H1 (cell line): Measurements from ENCODE around the gene PAQR4. TPM values are rescaled to one million over a fixed set of nuclear protein-coding genes. Genes with fewer than 3 reads are reported as not detected.

Experiments
- CTCF ChIA-PET: fragments of 300-600 bp; sonication (Branson Sonifier 250); formaldehyde crosslinking; loops from one replicate; lab custom pipeline; 2021; ENCODE audit not compliant: partially characterized antibody; lab: Charles Lee
- POLR2A ChIA-PET: fragments of 300-600 bp; sonication (Branson Sonifier 250); formaldehyde crosslinking; loops from one replicate; lab custom pipeline; 2021; ENCODE audit warnings: inconsistent platforms; ENCODE audit not compliant: partially characterized antibody; lab: Charles Lee
- DNase-seq, 2 experiments: peaks; one replicate each; pipeline versions ENCODE4 v3.0.0 to v3.0.0-alpha.2; 2010 to 2022; ENCODE audit warnings: low spot score in 2 of 2, low read depth in 1 of 2, mixed read lengths in 1 of 2
- FAIRE-seq: peaks from 2 replicates; lab custom pipeline; 2011; peaks lifted over from hg19 to GRCh38; lab: Jason Lieb, UNC
- H2AFZ ChIP-seq: 2 replicates; pipeline ENCODE4 v1.8.1; 2012; ENCODE audit warnings: low read length, inconsistent platforms
- H2AK5ac ChIP-seq: 2 replicates; pipeline ENCODE4 v1.6.1; 2013; ENCODE audit warnings: low read depth, low read length
- H2BK120ac ChIP-seq: replicated peaks from 2 replicates; pipeline ENCODE3; 2013; ENCODE audit warnings: low read depth, low read length, inconsistent platforms
- H2BK12ac ChIP-seq: 2 replicates; pipeline ENCODE4 v1.6.1; 2013; ENCODE audit warnings: low read depth, low read length
- H2BK15ac ChIP-seq: 2 replicates; pipeline ENCODE4 v1.6.1; 2013; ENCODE audit warnings: low read length
- H2BK20ac ChIP-seq: 2 replicates; pipeline ENCODE4 v1.6.1; 2013; ENCODE audit warnings: low read length
- H2BK5ac ChIP-seq: 2 replicates; pipeline ENCODE4 v1.6.1; 2013; ENCODE audit warnings: low read depth, low read length
- H3K14ac ChIP-seq: 2 replicates; pipeline ENCODE4 v1.6.1; 2013; ENCODE audit warnings: inconsistent platforms; ENCODE audit not compliant: insufficient read length
- H3K18ac ChIP-seq: 2 replicates; pipeline ENCODE4 v1.6.1; 2013; ENCODE audit warnings: low read length; ENCODE audit errors: extremely low read depth
- H3K23ac ChIP-seq: 2 replicates; pipeline ENCODE4 v1.6.1; 2013; ENCODE audit warnings: inconsistent platforms; ENCODE audit not compliant: insufficient read length
- H3K23me2 ChIP-seq: 2 replicates; pipeline ENCODE4 v1.6.1; 2013; ENCODE audit warnings: low read depth, low read length
- H3K27ac ChIP-seq: 2 replicates; pipeline ENCODE4 v1.6.1; 2011; ENCODE audit warnings: low read depth, low read length, inconsistent platforms
- H3K27me3 ChIP-seq, 4 experiments: replicated peaks in 1 of 4; 1 replicate in 1 of 4; 2 replicates in 3 of 4; pipeline versions ENCODE4 v1.6.1 to v1.8.1; 2011 to 2013; ENCODE audit warnings: low read length in 3 of 4, mild to moderate bottlenecking in 3 of 4, inconsistent platforms in 2 of 4, mixed read lengths in 2 of 4, moderate library complexity in 1 of 4; ENCODE audit not compliant: control insufficient read depth in 3 of 4, insufficient read depth in 3 of 4; ENCODE audit errors: extremely low read depth in 1 of 4
- H3K36me3 ChIP-seq, 4 experiments: 2 replicates each; pipeline versions ENCODE4 v1.6.1 to v1.8.1; 2011 to 2013; ENCODE audit warnings: mild to moderate bottlenecking in 4 of 4, low read length in 3 of 4, moderate library complexity in 2 of 4, control low read depth in 1 of 4, inconsistent platforms in 1 of 4; ENCODE audit not compliant: insufficient read depth in 4 of 4, control insufficient read depth in 2 of 4
- H3K4ac ChIP-seq: replicated peaks from 2 replicates; pipeline ENCODE3; 2013; ENCODE audit warnings: low read length, low read depth, mixed read lengths, inconsistent platforms; ENCODE audit not compliant: insufficient read length
- H3K4me1 ChIP-seq, 4 experiments: replicated peaks in 1 of 4; 1 replicate in 1 of 4; 2 replicates in 3 of 4; pipeline versions ENCODE4 v1.6.1 to v1.8.1; 2011 to 2013; ENCODE audit warnings: low read length in 3 of 4, inconsistent platforms in 2 of 4, mixed read lengths in 1 of 4; ENCODE audit not compliant: insufficient read depth in 4 of 4, control insufficient read depth in 3 of 4
- H3K4me2 ChIP-seq, 2 experiments: 2 replicates each; pipeline versions ENCODE4 v1.6.1 to v1.8.1; 2011 to 2013; ENCODE audit warnings: low read depth in 2 of 2, low read length in 2 of 2, control low read depth in 1 of 2, inconsistent platforms in 1 of 2, mild to moderate bottlenecking in 1 of 2; ENCODE audit not compliant: insufficient read depth in 1 of 2
- H3K4me3 ChIP-seq, 4 experiments: fragments of 200-600, 300-600 bp in 1 of 4; sonication (generic), shearing (Covaris generic), sonication (Bioruptor Twin) in 1 of 4; 2 replicates each; pipeline versions ENCODE4 v1.5.1 to v1.8.1; 2011 to 2016; ENCODE audit warnings: low read length in 4 of 4, low read depth in 3 of 4, control low read depth in 2 of 4, inconsistent platforms in 2 of 4, mild to moderate bottlenecking in 2 of 4, mixed read lengths in 1 of 4, moderate library complexity in 1 of 4; ENCODE audit not compliant: insufficient read depth in 2 of 4; ENCODE audit errors: extremely low read depth in 1 of 4
- H3K56ac ChIP-seq: replicated peaks from 2 replicates; pipeline ENCODE3; 2013; ENCODE audit warnings: low read depth, mild to moderate bottlenecking, mixed read lengths, low read length, inconsistent platforms; ENCODE audit not compliant: insufficient read length
- H3K79me1 ChIP-seq: 2 replicates; pipeline ENCODE4 v1.6.1; 2013; ENCODE audit warnings: low read depth, low read length, control low read depth
- H3K79me2 ChIP-seq, 2 experiments: 2 replicates each; pipeline versions ENCODE4 v1.6.1 to v1.8.1; 2012 to 2013; ENCODE audit warnings: low read length in 2 of 2, mild to moderate bottlenecking in 2 of 2, inconsistent platforms in 1 of 2; ENCODE audit not compliant: insufficient read depth in 2 of 2, control insufficient read depth in 1 of 2
- H3K9ac ChIP-seq, 4 experiments: replicated peaks in 1 of 4; 1 replicate in 1 of 4; 2 replicates in 3 of 4; pipeline versions ENCODE4 v1.6.1 to v1.8.1; 2011 to 2013; ENCODE audit warnings: low read depth in 3 of 4, low read length in 3 of 4, control low read depth in 2 of 4, mild to moderate bottlenecking in 2 of 4, moderate library complexity in 2 of 4, inconsistent platforms in 1 of 4; ENCODE audit errors: extremely low read depth in 1 of 4
- H3K9me3 ChIP-seq, 2 experiments: 2 replicates each; pipeline versions ENCODE4 v1.6.1 to v1.8.1; 2012 to 2013; ENCODE audit warnings: mild to moderate bottlenecking in 2 of 2, moderate library complexity in 2 of 2, control low read depth in 1 of 2, inconsistent platforms in 1 of 2, low read depth in 1 of 2, low read length in 1 of 2, mixed read lengths in 1 of 2; ENCODE audit not compliant: insufficient read depth in 2 of 2
- H4K20me1 ChIP-seq, 2 experiments: replicated peaks in 1 of 2; 2 replicates each; pipeline versions ENCODE3 to v1.8.1; 2011 to 2013; ENCODE audit warnings: inconsistent platforms in 2 of 2, low read length in 2 of 2, mild to moderate bottlenecking in 1 of 2; ENCODE audit not compliant: insufficient read depth in 2 of 2, control insufficient read depth in 1 of 2
- H4K5ac ChIP-seq: 2 replicates; pipeline ENCODE4 v1.6.1; 2013; ENCODE audit warnings: low read length, low read depth, mixed read lengths, inconsistent platforms; ENCODE audit not compliant: insufficient read length
- H4K8ac ChIP-seq: 2 replicates; pipeline ENCODE4 v1.8.0; 2013; ENCODE audit warnings: mild to moderate bottlenecking, moderate library complexity, low read length, inconsistent platforms; ENCODE audit not compliant: insufficient read depth; ENCODE audit errors: extremely low read depth
- H4K91ac ChIP-seq: replicated peaks from 2 replicates; pipeline ENCODE3; 2013; ENCODE audit warnings: low read length, mixed read lengths, inconsistent platforms; ENCODE audit not compliant: insufficient read length
- BCL11A ChIP-seq, 2 experiments: IDR thresholded peaks; one replicate each; pipeline ENCODE4 v1.6.1; 2011; ENCODE audit warnings: low read depth in 2 of 2, low read length in 2 of 2, mild to moderate bottlenecking in 2 of 2
- BRCA1 ChIP-seq: IDR thresholded peaks from 2 replicates; pipeline ENCODE4 v1.6.1; 2012; ENCODE audit warnings: low read depth, low read length, improper control_type of control experiment
- GABPA ChIP-seq: IDR thresholded peaks from 2 replicates; pipeline ENCODE4 v1.6.1; 2011; ENCODE audit warnings: mild to moderate bottlenecking, low read length, moderate library complexity, borderline replicate concordance; ENCODE audit not compliant: insufficient read depth
- KDM4A ChIP-seq: IDR thresholded peaks from one replicate; pipeline ENCODE4 v1.7.1; 2012; ENCODE audit warnings: low read depth, mild to moderate bottlenecking, moderate library complexity, low read length, inconsistent platforms; ENCODE audit not compliant: severe bottlenecking
- RNF2 ChIP-seq: fragments of 200-900, 300-1000 bp; sonication (generic); IDR thresholded peaks from 2 replicates; pipeline ENCODE4 v1.7.1; 2016; ENCODE audit warnings: borderline replicate concordance, low read depth, mild to moderate bottlenecking, antibody characterized with exemption, low read length; ENCODE audit not compliant: poor library complexity, severe bottlenecking; ENCODE audit errors: missing control alignments
- SP4 ChIP-seq: IDR thresholded peaks from 2 replicates; pipeline ENCODE4 v1.6.1; 2012; ENCODE audit warnings: low read length, inconsistent platforms
- TAF7 ChIP-seq: optimal IDR thresholded peaks from 2 replicates; pipeline ENCODE3; 2011; ENCODE audit warnings: low read depth, mild to moderate bottlenecking, inconsistent platforms, low read length, moderate library complexity, borderline replicate concordance
- WGBS, 2 experiments: shearing (Covaris generic) in 1 of 2; methylation state at CpG; one replicate each; pipeline versions ENCODE4 v1.1.6 to v1.1.7; 2013 to 2015; ENCODE audit warnings: low lambda C conversion rate in 2 of 2, mixed read lengths in 2 of 2, inconsistent platforms in 1 of 2, low coverage in 1 of 2, missing lambda C conversion rate in 1 of 2; ENCODE audit not compliant: insufficient replicate concordance in 2 of 2, insufficient coverage in 1 of 2, insufficient read length in 1 of 2; ENCODE audit errors: extremely low coverage in 1 of 2, missing lambda C conversion rate in 1 of 2; 5-methylcytosine and 5-hydroxymethylcytosine counted together
- polyA plus RNA-seq, 7 experiments: library from polyadenylated mRNA; depleted of rRNA in 3 of 7; stranded (reverse) in 5 of 7; unstranded in 2 of 7; fragments of >200 nt in 5 of 7; fragments of 200-250 nt in 2 of 7; gene quantifications; 1 replicate in 5 of 7; 2 replicates in 1 of 7; 4 replicates in 1 of 7; pipeline versions ENCODE4 v1.2.1 to v1.2.3, GENCODE V29; 2011 to 2013; ENCODE audit warnings: missing spikeins in 2 of 7, mixed read lengths in 2 of 7
- total RNA-seq: library from RNA; stranded (reverse); fragmentation: NEBNext Ultra II Directional; extraction: Animal tissue kit (Norgen Biotek cat#: 25700); gene quantifications from 2 replicates; pipeline ENCODE4 v1.2.1, GENCODE V29; 2021

Gene PAQR4
- total and polyA plus RNA-seq, 2 of the 8 experiments (the other 6 are each of a cell fraction or from before 2014, with no cell fraction given): 28.2 to 34.6 TPM

DNA sequence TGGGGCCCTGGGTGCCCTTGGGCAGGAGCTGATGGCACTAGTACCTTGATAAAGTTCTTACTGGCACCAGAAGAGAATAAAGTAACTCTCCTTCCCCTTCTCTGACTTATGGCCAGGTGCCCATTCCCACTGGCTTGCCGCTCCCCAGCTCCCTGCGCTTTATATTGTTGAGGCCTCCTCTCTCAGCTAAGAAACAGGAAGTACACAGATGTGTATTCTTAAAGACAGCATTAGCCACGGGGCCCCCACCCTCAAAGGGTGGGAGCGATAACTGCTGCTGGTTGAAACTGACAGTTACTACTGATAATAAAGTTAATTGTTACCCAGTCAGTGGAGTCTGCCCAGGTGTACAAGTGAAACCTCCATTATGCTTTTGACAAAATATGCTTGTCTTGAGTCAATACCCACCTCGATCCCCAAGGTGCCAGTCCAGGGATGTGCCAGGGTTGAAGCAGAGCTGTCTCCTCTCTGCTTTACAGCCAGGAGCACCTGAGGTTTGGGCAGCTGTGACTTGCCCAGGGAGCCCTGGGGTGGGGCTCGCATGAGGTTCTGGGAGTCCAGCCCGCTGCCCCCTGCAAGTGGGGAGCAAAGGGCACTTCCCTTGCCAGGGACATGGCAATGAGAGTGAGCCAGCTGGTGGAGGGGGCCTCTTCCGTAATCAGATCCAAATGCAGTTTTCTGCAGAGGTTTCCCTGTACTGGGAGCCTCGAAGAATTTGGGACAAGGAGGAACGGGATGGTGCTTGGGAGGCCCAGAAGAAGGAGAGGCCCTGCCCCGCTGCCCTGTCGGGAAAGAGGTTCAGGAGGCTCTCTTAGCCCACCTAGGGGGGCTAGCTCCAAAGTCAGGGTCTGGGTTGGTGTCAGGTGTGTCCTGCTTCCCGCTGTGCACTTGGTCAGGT is 38.2 kb downstream of the PAQR4 start:
- no peak for DNase-seq
- peaks cover 19% of the 10 kb centered on the region for H3K23me2 ChIP-seq
- H3K4me1 ChIP-seq: peaks cover 17 to 50% (median 41%) of the 10 kb centered on the region in 4 experiments
- H4K5ac ChIP-seq: peak overlapping the region; percentile 63
- TF ChIP-seq BCL11A (IDR thresholded peaks at IDR 0.05; ENCODE audit: low read depth in 2 of 2, low read length in 2 of 2): no peak
- TF ChIP-seq KDM4A: no peak
- TF ChIP-seq BRCA1: no peak
- TF ChIP-seq GABPA: no peak
- TF ChIP-seq TAF7: no peak
- no peak for TF ChIP-seq SP4
- no peak for TF ChIP-seq RNF2
- no peaks in the 10 kb centered on the region for H3K9me3 ChIP-seq
- no peak overlapping the region for H3K23ac ChIP-seq
- H2BK120ac ChIP-seq: peak overlapping the region; percentile 85
- peak overlapping the region; percentile 100 for H3K18ac ChIP-seq
- no peaks in the 10 kb centered on the region for H4K20me1 ChIP-seq
- H3K9ac ChIP-seq: peak overlapping the region in 3 of 4 experiments; percentile 84 to 87 (median 85); a peak in 5 of 7 replicates
- peak overlapping the region; percentile 100 for H4K91ac ChIP-seq
- H3K14ac ChIP-seq: peak overlapping the region; percentile 14
- H2AK5ac ChIP-seq: peak overlapping the region; percentile 94
- CTCF ChIA-PET: interaction anchor here (0.8 to 17.3 kb wide), 6 partner anchors 21 to 136 kb away, joined by 3 to 639 read pairs (median 5); partner anchors contain the start of genes BICDL2, CLDN6, HCFC1R1 and THOC6
- H3K27ac ChIP-seq: peak overlapping the region; percentile 96
- POLR2A ChIA-PET: interaction anchor here (0.6 to 35.7 kb wide), 19 partner anchors 10 to 102 kb away, joined by 3 to 1808 read pairs (median 7); partner anchors contain the start of genes BICDL2, CLDN6, CLDN9 and HCFC1R1
- H3K4me3 ChIP-seq: peak overlapping the region; percentile 20 to 60 (median 46)
- H3K56ac ChIP-seq: peak overlapping the region; percentile 96
- H2AFZ ChIP-seq: no peak overlapping the region
- H4K8ac ChIP-seq: peak overlapping the region; percentile 69
- H2BK12ac ChIP-seq: peak overlapping the region; percentile 99
- FAIRE-seq: no peak
- H3K4me2 ChIP-seq: peak overlapping the region; percentile 84 to 88
- H3K36me3 ChIP-seq: peaks cover 0 to 3% (median 0%) of the 10 kb centered on the region in 4 experiments; a peak in 1 of 8 replicates
- peak overlapping the region; percentile 100 for H2BK5ac ChIP-seq
- no peaks in the 10 kb centered on the region; a peak in 1 of 7 replicates for H3K27me3 ChIP-seq
- no peaks in the 10 kb centered on the region; the same call in 1 of the 2 replicates for H3K79me1 ChIP-seq
- 43% methylated on average over 13 of the region's 13 CpGs; no CpG with 5 or more reads in 1 of the 2 experiments for WGBS, 2 experiments
- H2BK20ac ChIP-seq: peak overlapping the region; percentile 40
- H3K79me2 ChIP-seq: peaks cover 0 to 6% of the 10 kb centered on the region in 2 experiments; a peak in 1 of 4 replicates
- H2BK15ac ChIP-seq: 0 out of 2 replicates have a peak overlapping the region, but pooled peaks have one; percentile 6
- H3K4ac ChIP-seq: peak overlapping the region; percentile 99
